NB4 (cell line): ENCODE results near the gene RNF114.

Experiments
- DNase-seq: peaks from one replicate; pipeline ENCODE4 v3.0.0; 2010; ENCODE audit warnings: low read depth
- H3K4me3 ChIP-seq: one replicate; pipeline ENCODE4 v1.5.1; 2011; ENCODE audit warnings: mild to moderate bottlenecking, low read depth, low read length, moderate library complexity
- CTCF ChIP-seq: IDR thresholded peaks from one replicate; pipeline ENCODE4 v1.5.1; 2012; ENCODE audit warnings: low read depth, low read length
- MAX ChIP-seq: IDR thresholded peaks from 2 replicates; pipeline ENCODE4 v1.6.1; 2011; ENCODE audit warnings: low read depth, low read length
- MYC ChIP-seq: IDR thresholded peaks from 2 replicates; pipeline ENCODE4 v1.6.1; 2011; ENCODE audit warnings: low read depth, low read length
- POLR2A ChIP-seq: IDR thresholded peaks from 2 replicates; pipeline ENCODE4 v1.6.1; 2011; ENCODE audit warnings: mild to moderate bottlenecking; ENCODE audit not compliant: insufficient read length; ENCODE audit errors: extremely low read depth

The RNF114 gene

GRCh38 chr20:49914310-49915117 is 21.7 kb upstream of the RNF114 start:
- peak; percentile 57 for DNase-seq
- peak overlapping the region; percentile 96 for H3K4me3 ChIP-seq
- TF ChIP-seq MAX (no peak), CTCF (no peak)

- no peak for TF ChIP-seq MYC
- no peak for TF ChIP-seq MAX
- TF ChIP-seq CTCF = no peak
- TF ChIP-seq POLR2A = no peak
- no peak for DNase-seq
- H3K4me3 ChIP-seq = peak overlapping the region; percentile 96
Measured at GRCh38 chr20:49915118-49915379, 21.1 kb upstream of the RNF114 start.

- peak; percentile 97 for DNase-seq
- peak within 1 kb of the TSS; percentile 96 for H3K4me3 ChIP-seq
- TF ChIP-seq POLR2A (peak; percentile 71), MAX (peak; percentile 37), CTCF (no peak), MYC (peak; percentile 13; the same call in 1 of the 2 replicates)
Measured at GRCh38 chr20:49915380-49916145, 20.6 kb upstream of the RNF114 start, which contains the start of gene SPATA2. SPATA2 (minus strand) TSS chr20:49915529; CDS start chr20:49908490, 7,039 bp downstream.

- no peak for TF ChIP-seq CTCF
- TF ChIP-seq MAX = no peak
- no peak for TF ChIP-seq MYC
- TF ChIP-seq POLR2A = no peak
- no peak for DNase-seq
- peak overlapping the region; percentile 96 for H3K4me3 ChIP-seq
Measured at GRCh38 chr20:49916146-49917002, 19.8 kb upstream of the RNF114 start.

- H3K4me3 ChIP-seq = no peak overlapping the region
- no peak for DNase-seq
- TF ChIP-seq MAX = no peak
- TF ChIP-seq CTCF = no peak
- no peak for TF ChIP-seq POLR2A
- no peak for TF ChIP-seq MYC
Measured at GRCh38 chr20:49918446-49918845, 17.8 kb upstream of the RNF114 start.
